Ectodermal cell (in vitro differentiated cells): Measurements from ENCODE around the gene ADAT1.

Experiments used
- H3K27ac ChIP-seq: 2 replicates; pipeline ENCODE4 v1.7.0; 2013; ENCODE audit warnings: mild to moderate bottlenecking, low read depth, low read length; ENCODE audit not compliant: insufficient read depth, poor library complexity, severe bottlenecking
- H3K27me3 ChIP-seq: 2 replicates; pipeline ENCODE4 v1.7.0; 2013; ENCODE audit warnings: mild to moderate bottlenecking, low read length; ENCODE audit not compliant: insufficient read depth, control insufficient read depth, poor library complexity, severe bottlenecking
- H3K36me3 ChIP-seq: one replicate; pipeline ENCODE4 v1.7.0; 2013; ENCODE audit warnings: low read length; ENCODE audit not compliant: control insufficient read depth, insufficient read depth
- H3K4me1 ChIP-seq: one replicate; pipeline ENCODE4 v1.7.0; 2013; ENCODE audit warnings: low read length; ENCODE audit not compliant: control insufficient read depth, insufficient read depth
- H3K4me3 ChIP-seq: 2 replicates; pipeline ENCODE4 v1.7.0; 2013; ENCODE audit warnings: low read depth, low read length, control low read depth; ENCODE audit not compliant: insufficient read depth
- H3K9me3 ChIP-seq: 2 replicates; pipeline ENCODE4 v1.7.0; 2013; ENCODE audit warnings: mild to moderate bottlenecking, low read length, moderate library complexity; ENCODE audit not compliant: control insufficient read depth
- WGBS, 2 experiments: methylation state at CpG; one replicate each; pipeline ENCODE4 v1.1.7; 2013; ENCODE audit warnings: missing lambda C conversion rate in 2 of 2; 5-methylcytosine and 5-hydroxymethylcytosine counted together

ADAT1 gene

GRCh38 chr16:75620326-75621169 is 2.5 kb downstream of the ADAT1 start:
- Histone ChIP-seq H3K4me3 (no peak overlapping the region), H3K27me3 (no peaks in the 10 kb centered on the region), H3K9me3 (no peaks in the 10 kb centered on the region), H3K27ac (no peak overlapping the region), H3K36me3 (peaks cover 32% of the 10 kb centered on the region), H3K4me1 (peaks cover 7% of the 10 kb centered on the region)
- WGBS, 2 experiments: 93 to 95% methylated on average over 20 of the region's 20 CpGs

DNA sequence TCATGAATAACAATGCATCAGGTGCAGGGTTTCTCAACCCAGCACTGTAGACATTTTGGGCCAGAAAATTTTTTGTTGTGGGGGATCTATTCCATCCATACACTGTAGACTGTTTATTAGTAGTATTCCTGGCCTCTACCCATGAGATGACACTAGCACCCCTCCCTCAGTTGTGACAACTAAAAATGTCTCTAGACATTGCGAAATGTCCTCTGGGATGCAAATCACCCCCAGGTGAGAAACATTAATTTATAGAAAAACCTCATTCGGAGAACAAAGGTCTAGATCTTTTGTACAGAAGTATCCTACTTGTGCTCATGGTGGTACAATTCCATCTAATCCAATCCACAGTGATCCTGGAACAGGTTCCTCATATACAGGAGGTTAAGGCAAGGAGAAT is 4.3 kb downstream of the ADAT1 start:
- Histone ChIP-seq H3K36me3 (peaks cover 45% of the 10 kb centered on the region), H3K4me1 (peaks cover 7% of the 10 kb centered on the region), H3K9me3 (no peaks in the 10 kb centered on the region), H3K27ac (no peak overlapping the region), H3K27me3 (no peaks in the 10 kb centered on the region), H3K4me3 (no peak overlapping the region)
- WGBS, 2 experiments: 92 to 99% methylated on average over 2 of the region's 2 CpGs

GRCh38 chr16:75617121-75617520 is 6.0 kb downstream of the ADAT1 start:
- WGBS, 2 experiments: 94 to 97% methylated on average over 3 of the region's 3 CpGs
- peaks cover 5% of the 10 kb centered on the region for H3K4me1 ChIP-seq
- no peaks in the 10 kb centered on the region for H3K27me3 ChIP-seq
- no peak overlapping the region for H3K27ac ChIP-seq
- no peak overlapping the region for H3K4me3 ChIP-seq
- no peaks in the 10 kb centered on the region for H3K9me3 ChIP-seq
- H3K36me3 ChIP-seq: peaks cover 49% of the 10 kb centered on the region

GRCh38 chr16:75616521-75617010 is 6.5 kb downstream of the ADAT1 start:
- H3K4me3 ChIP-seq: no peak overlapping the region
- 94 to 99% methylated on average over 4 of the region's 4 CpGs for WGBS, 2 experiments
- H3K36me3 ChIP-seq: peaks cover 52% of the 10 kb centered on the region
- no peak overlapping the region for H3K27ac ChIP-seq
- H3K27me3 ChIP-seq: no peaks in the 10 kb centered on the region
- no peaks in the 10 kb centered on the region for H3K9me3 ChIP-seq
- H3K4me1 ChIP-seq: no peaks in the 10 kb centered on the region

GRCh38 chr16:75615619-75616018 is 7.5 kb downstream of the ADAT1 start:
- no peak overlapping the region for H3K4me3 ChIP-seq
- H3K27ac ChIP-seq: no peak overlapping the region
- H3K36me3 ChIP-seq: peaks cover 55% of the 10 kb centered on the region
- H3K27me3 ChIP-seq: no peaks in the 10 kb centered on the region
- no peaks in the 10 kb centered on the region for H3K4me1 ChIP-seq
- H3K9me3 ChIP-seq: no peaks in the 10 kb centered on the region
- 93% methylated on average over 2 of the region's 2 CpGs for WGBS, 2 experiments

GRCh38 chr16:75614066-75614897 is 8.8 kb downstream of the ADAT1 start:
- H3K9me3 ChIP-seq: no peaks in the 10 kb centered on the region
- H3K4me1 ChIP-seq: no peaks in the 10 kb centered on the region
- WGBS, 2 experiments: 90 to 91% methylated on average over 3 of the region's 4 CpGs
- H3K4me3 ChIP-seq: no peak overlapping the region
- no peaks in the 10 kb centered on the region for H3K27me3 ChIP-seq
- H3K27ac ChIP-seq: no peak overlapping the region
- peaks cover 52% of the 10 kb centered on the region for H3K36me3 ChIP-seq

- H3K36me3 ChIP-seq: peaks cover 49% of the 10 kb centered on the region
- 91 to 100% methylated on average over 1 of the region's 1 CpG for WGBS, 2 experiments
- no peaks in the 10 kb centered on the region for H3K9me3 ChIP-seq
Measured at GRCh38 chr16:75606507-75606906, 16.6 kb downstream of the ADAT1 start.

DNA sequence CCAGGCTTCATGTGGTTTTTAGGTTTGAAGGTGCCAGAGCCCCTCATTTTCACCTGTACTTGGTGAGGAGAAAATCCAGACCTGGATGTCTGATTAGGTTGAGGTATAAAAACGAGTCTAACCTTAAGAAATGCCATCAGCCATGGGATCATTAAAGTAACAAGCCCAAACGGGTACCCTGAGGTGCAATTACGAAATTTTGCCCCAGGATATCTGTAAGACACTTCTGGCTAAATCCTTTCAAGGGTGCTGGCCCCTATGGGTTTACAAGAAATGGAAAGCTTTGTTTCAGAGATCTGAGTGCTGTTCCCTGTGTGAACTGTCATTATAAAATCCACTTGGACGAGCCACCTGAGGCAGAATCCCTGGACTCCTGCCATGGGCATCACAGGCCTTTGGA is 19.8 kb downstream of the ADAT1 start:
- no peak overlapping the region for H3K27ac ChIP-seq
- no peaks in the 10 kb centered on the region for H3K9me3 ChIP-seq
- peaks cover 42% of the 10 kb centered on the region for H3K36me3 ChIP-seq
- 93 to 97% methylated on average over 4 of the region's 4 CpGs for WGBS, 2 experiments
- H3K4me3 ChIP-seq: no peak overlapping the region
- H3K27me3 ChIP-seq: no peaks in the 10 kb centered on the region
- H3K4me1 ChIP-seq: no peaks in the 10 kb centered on the region

More at GRCh38 chr16:75606507-75606906, 16.6 kb downstream of the ADAT1 start:
- H3K27ac ChIP-seq: no peak overlapping the region
- no peak overlapping the region for H3K4me3 ChIP-seq
- no peaks in the 10 kb centered on the region for H3K4me1 ChIP-seq
- H3K27me3 ChIP-seq: no peaks in the 10 kb centered on the region

GRCh38 chr16:75599452-75600277 is 23.4 kb downstream of the ADAT1 start:
- H3K36me3 ChIP-seq: peaks cover 31% of the 10 kb centered on the region

More at GRCh38 chr16:75599452-75600277, 23.4 kb downstream of the ADAT1 start:
- 91 to 96% methylated on average over 6 of the region's 6 CpGs for WGBS, 2 experiments
- no peaks in the 10 kb centered on the region for H3K27me3 ChIP-seq
- H3K27ac ChIP-seq: no peak overlapping the region
- H3K4me1 ChIP-seq: no peaks in the 10 kb centered on the region
- H3K9me3 ChIP-seq: no peaks in the 10 kb centered on the region
- no peak overlapping the region for H3K4me3 ChIP-seq
